Limb (tissue), 2 donors: ENCODE data around the gene ATP11B.

Experiments used
- DNase-seq, 2 donors: peaks; one replicate each; pipeline ENCODE4 v3.0.0-alpha.2; 2016; ENCODE audit errors: extremely low spot score in 2 of 2

The ATP11B gene

DNA sequence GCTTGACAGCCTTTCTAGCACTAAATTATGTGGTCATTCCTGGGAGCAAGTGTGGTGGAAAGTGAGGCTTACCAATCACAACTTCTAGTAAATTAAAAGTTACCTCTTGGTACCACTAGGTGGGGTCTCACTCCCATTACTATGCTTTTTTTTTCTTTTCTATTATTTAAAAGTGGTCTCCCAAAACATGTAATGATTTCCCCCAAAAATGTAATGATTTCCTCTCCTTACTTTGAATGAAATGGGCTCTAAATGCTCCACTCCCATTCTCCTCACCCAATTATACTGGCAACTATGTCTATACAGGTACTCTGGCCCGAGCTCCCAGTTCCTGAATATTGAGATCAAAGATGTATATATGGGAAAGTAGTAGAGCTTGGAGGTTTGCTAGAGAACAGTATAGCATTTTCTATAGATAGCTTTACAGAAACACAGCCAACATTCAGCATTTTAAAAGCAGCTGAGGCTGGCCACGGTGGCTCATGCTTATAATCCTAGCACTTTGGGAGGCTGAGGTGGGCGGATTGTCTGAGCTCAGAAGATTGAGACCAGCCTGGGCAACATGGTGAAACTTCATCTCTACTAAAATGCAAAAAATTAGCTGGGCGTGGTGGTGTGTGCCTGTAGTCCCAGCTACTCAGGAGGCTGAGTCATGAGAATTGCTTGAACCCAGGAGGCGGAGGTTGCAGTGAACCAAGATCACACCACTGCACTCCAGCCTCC is 116.2 kb downstream of the ATP11B start:
- DNase-seq: peak in 1 of 2 donors; percentile 12

DNA sequence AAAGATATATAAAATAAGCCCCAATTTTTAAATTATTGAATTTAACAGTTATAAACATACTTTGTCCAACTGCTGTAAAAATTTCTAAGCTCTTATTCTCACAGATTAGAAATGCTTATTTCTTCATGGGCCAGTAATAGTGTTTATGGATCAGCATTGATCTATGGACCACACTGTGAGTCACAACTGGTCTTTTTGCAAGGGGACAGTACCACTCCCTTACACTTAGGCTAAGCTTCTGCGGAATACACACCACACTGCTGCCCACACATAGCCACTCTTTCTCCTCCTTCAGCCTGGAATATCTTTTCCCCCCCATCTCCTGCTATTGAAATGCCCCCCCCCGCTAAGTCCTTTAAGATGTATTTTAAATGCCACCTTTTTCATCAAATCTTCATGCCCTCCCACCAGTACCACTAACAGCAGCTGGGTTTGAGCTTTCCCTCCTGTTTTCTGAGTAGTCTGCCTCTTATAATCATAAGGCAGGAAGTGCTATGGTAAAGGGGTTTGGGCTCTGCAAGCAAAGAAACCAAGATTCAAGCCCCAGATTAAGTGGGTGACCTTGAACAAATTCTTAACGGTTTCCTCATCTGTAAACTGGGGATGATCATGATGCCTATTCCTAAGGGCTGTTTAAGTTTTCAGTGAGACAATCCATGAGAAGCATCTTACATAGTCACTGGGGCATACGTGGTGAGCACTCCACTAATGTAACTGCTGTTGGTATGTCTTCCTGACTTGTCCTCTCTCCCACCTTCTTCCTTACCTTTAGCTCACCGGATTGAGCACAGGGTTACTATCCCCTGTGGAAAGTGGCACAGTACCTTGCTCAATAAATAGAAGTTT is 117.9 kb downstream of the ATP11B start:
- DNase-seq: no peak

DNA sequence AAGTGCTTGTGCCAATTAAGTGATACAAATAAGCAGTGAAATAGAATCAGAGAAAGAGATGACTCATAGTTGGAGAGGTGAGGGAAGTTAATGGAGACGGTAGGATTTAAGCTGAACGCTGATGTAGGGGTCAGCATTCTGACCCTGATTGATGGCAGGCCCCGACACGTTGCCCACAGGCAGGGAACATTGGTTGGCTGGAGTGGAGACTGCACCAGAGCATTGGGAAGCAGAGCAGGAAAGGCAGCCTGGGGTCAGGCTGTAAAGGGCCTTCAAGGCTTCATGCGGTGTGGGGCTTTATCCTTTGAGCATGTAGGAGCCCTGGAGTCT is 118.4 kb downstream of the ATP11B start:
- DNase-seq: no peak

DNA sequence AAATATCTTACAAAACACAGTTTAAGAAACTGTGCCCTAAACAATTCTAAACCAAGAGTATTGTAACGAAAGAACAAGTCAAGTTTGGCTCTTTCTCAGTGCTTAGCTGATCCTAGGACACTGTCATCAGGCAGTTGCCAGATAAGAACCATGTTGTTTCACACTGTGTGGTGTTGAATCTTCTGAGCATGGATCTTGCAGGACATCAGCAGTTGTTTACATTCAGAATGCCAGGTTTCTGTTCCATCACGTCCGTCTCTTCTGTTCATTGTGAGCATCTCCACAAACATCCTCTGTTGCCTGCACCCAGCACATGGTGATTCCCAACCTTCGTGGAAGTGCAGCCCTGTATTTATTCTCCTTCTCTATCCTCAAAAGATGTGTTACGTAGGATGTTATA is 119.2 kb downstream of the ATP11B start:
- no peak for DNase-seq

DNA sequence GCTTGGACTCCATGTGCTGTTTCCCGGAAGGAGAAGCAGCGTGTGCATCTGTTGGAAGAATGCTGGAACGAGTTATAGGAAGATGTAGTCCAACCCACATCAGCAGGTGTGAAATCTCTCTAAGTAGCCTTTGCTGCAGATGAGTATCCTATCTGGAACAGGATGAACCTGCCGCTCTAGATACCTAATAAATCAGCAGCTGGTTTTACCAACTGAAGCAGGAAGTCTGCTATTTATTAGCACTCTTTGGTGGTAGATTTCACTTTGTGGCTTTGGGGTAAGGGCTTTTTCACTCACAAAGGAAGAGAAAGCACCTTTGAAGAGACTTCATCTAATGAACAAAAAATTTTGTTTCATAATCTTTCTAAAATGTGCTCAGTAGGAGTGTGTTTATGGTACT is 120.6 kb downstream of the ATP11B start:
- no peak for DNase-seq

DNA sequence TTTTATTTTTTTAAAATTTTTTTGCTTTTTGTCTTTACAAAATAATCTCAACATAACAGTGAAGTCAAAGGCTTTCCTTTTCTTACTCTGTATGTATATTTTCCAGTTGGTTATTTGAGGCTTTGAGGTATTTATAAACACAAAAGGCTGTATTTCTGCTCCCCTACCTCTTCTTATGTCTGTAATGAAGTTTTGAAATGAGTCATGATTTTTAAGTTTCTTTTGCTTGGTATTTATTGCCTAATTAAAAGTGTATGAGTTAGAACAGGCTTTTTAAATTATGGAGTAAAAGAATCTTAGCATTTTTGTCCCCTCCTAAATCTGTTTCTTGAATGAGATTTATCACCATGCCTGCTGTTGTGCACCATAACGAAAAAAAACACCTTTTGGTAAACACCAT is 121.0 kb downstream of the ATP11B start:
- DNase-seq: no peak

DNA sequence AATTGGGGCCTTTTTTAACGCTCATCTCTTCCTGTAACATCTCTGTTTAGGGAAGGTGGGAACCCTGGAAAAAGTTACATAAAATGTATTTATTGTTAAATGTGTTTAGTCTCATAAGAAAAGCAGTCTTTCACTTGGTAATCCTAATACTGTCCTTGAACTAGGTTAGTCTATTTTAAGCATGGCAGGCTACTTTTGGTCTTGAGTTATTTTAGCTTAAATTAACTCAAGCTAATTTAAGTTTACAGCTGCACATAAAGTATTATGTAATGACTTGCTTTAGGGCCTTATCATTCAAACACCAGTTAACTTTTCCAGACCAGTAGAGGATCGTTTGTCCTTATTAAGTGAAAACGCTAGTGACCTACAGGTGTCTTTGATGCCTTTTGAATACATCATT is 123.8 kb downstream of the ATP11B start:
- DNase-seq: no peak

DNA sequence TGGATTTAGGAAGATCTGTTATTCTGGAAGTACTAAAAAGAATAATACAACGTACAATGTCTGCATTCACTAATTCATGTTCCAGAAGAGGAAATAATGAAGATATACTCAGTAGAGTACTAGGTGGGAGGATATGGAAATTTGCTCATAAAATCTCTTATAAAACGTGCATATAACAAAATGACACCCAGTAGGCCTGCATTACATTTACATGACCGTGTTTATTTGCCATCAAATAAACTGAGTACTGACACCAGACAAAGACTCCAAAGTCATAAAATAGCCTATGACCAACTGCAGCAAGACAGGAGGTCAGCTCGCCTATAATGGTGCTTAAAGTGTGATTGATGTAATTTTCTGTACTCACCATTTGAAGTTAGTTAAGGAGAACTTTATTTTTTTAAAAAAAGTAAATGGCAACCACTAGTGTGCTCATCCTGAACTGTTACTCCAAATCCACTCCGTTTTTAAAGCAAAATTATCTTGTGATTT is 126.6 kb downstream of the ATP11B start:
- DNase-seq: no peak

DNA sequence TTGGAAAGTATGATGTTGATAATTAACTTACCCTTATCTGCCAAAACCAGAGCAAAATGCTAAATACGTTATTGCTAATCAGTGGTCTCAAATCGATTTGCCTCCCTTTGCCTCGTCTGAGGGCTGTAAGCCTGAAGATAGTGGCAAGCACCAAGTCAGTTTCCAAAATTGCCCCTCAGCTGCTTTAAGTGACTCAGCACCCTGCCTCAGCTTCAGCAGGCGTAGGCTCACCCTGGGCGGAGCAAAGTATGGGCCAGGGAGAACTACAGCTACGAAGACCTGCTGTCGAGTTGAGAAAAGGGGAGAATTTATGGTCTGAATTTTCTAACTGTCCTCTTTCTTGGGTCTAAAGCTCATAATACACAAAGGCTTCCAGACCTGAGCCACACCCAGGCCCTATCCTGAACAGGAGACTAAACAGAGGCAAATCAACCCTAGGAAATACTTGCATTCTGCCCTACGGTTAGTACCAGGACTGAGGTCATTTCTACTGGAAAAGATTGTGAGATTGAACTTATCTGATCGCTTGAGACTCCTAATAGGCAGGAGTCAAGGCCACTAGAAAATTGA is 127.3 kb downstream of the ATP11B start:
- DNase-seq: no peak

DNA sequence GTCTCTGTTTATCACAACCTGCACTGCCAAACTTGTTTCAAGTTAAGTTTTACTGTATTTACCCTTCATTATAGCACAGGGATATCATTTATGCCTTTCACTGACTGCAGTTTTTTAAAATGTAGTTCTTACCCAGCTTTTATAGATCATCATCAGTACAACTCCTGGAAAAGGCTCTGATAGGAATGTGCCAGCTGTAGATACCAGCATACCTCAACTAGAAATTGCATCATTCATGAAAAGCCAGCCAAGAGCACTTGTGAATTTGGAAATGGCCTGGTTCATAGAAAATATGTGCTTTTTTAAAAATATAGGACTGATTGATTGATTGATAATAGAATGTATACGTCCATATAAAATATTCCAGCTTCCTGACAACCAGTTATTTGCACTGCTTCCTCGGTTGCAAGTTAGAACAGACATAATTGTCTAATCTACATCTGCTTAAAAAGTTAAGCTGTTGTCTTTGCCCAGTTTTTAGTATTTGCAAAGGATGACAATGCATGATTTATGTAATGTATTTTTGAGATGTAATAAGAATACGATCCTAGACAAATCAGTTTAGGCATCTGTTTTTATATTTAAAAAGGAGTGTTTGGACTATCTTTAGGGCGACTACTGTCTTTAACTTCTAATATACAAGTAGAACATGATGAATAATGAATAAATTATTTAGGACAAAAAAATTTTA is 128.5 kb downstream of the ATP11B start:
- no peak for DNase-seq

DNA sequence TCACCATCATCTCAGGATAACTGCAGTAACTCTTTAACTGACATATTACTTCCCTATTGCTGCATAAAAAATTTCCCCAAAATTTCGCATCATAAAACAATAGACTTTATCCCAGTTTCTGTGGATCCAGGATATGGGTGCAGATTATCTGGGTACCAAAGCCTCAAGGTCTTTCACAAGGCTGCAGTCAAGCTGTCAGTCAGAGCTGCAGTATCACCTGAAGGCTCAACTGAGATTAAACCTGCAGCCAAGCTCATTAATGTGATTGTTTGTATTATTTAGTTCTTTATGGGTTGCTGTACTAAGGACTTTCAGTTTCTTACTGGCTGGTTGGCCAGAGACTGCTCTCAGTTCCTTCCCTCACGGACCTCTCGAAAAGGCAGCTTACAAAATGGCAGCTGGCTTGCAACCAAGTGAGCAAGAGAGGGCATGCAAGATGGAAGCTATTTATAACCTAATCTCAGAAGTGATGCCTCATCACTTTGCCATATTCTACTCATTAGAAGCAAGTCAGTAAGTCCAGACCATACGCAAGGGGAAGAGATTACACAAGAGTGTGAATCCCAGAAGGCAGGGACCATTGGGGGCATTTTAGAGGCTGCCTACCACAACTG is 132.1 kb downstream of the ATP11B start:
- DNase-seq: no peak

DNA sequence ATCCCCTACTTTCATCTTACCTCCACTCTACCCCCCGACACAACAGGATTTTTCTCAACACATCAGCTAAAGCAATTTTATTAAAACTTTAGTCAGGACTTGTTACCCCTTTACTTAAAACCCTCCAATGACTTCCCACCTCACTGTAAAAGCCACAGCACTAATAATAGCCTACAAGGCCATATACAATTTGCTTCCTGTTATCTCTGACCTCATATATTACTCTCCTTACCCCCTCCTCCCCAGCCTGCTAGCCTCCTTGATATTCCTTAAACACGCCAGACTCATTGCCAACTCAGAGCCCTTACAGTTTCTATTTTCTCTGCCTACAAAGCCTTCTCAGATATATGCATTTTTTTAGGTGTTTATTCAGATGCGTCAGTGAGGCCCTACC is 132.6 kb downstream of the ATP11B start:
- DNase-seq: no peak

DNA sequence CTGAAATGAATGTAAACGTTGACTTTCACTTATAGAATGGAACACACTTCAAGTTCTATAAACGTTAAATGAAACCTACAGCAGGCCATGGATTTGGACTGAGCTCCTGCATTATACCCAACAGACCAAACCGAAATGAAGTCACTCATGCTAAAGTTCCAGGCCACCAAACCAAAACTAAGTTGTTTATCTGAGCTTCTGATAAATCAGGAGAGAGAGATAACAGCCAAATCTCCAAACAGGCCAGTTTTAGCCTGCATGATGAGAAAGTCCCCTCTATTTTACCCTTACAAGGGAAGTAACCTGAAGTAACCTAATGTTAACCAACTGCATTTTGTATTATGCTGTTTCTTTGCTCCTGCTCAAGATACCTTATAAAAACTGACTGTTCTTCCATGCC is 142.5 kb downstream of the ATP11B start:
- no peak for DNase-seq

DNA sequence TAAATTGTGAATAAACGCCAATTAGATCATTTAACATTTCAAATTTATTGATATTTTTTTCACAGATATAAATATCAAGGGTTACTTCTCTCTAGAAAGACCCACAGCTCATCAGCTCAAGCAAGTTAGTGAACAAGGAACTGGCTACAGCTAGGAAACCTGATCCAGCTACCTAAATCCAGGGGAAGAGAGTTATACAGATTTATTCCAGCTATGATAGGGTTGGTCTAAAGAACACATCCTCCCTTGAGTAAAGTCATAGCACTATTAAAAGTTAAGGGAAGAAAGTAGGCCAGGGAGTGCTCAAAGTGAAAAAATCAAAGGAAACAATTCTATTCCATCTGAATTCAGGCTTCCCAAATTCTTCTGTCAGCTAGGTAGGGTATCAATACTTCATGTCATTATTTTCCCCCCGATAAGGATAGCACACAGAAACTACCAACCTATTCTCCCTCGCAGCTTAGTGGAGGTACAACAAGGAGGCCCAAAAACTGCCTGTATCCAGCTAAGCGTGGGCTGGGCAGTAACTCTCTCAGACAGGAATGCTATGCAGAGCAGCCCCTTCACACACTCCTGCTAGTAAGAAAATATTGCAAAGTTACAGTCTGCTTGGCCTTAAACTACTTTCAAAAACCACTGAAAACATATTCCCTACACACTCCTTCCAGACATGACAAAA is 143.1 kb downstream of the ATP11B start:
- DNase-seq: no peak

DNA sequence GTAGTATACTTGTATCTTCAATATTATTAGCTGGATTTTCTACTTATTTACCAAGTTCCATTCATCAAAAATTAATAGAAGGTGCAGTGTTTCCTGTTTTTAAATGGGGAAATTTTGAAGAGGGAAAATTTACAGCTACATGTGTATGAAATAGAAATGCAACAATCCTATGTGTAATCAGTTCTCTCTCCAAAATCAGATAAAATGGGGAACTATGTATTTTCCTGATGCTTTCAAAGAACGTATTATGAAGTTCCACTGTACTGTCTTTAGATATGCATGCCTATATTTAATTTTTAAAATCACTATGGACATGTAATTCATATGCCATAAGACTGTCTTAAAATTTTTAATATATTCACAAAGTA is 143.6 kb downstream of the ATP11B start:
- no peak for DNase-seq

DNA sequence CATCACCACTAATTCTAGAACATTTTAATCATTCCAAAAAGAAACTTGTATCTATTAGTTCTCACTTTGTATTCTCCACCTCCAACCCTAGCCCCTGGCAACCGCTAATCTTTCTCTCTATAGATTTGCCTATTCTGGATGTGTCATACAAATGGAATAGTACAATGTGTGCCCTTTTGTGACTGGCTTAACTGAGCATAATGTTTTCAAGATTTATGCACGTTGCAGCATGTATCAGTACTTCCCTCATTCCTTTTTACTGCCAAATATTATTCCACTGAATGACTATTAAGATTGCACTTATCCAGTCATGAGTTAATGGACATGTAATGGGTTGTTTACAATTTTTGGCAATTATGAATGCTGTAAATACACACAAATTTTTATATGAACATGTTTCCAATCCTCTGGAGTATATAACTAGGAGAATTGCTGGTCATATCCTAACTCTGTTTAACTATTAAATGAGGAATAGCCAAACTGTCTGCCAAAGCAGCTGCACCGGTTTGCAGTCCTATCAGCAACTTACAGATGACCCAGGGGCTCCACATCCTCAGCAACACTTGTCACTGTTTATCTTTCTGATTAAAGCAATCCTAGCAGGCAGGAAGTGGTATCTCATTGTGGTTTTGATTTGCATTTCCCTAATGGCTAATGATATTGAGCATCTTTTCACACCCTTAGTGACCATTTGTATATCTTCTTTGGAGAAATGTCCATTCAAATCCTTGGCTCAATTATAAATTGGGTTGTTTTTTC is 144.2 kb downstream of the ATP11B start:
- no peak for DNase-seq

DNA sequence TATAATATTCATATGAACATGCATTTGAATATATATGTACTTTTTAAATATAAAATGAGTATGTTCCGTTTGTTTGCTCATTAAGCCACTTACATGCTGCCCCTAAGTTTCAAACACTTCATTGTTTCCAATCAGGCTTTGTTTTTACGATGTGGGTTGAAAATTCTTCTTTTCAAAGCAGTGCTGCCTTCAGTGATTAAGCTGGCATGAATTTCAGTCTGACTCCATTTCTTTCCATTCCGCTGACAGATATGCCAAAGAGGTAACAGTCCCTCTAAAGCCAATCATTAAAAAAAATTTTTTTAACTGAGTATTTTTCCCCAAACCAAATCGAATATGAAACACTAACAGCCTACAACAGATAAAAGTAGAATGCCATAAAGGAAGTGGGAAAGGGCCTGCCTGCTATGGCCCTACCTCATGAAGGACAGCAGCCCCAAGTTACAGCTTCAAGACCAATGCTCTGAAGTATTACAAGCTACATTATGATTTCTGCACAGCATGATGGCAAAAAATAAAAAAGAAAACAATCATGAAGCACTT is 147.0 kb downstream of the ATP11B start:
- DNase-seq: no peak

DNA sequence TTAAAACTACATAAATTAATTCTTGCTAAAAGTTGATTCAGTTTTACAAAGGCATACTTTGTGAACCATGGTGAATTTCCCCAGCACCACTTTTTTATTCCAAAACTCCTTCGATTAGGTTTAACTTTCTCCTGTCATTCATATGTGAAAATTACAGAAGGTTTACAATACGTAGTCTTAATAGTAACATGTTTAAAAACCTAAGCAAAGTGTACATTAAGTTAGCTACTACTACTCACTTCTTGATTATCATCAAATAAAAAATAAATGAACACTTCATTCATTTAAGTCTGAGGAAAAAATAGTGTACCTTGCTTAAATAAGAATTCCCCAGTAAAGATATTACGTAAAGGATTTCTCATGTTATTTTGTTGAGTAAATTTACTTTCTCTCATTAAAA is 148.4 kb downstream of the ATP11B start:
- DNase-seq: no peak

DNA sequence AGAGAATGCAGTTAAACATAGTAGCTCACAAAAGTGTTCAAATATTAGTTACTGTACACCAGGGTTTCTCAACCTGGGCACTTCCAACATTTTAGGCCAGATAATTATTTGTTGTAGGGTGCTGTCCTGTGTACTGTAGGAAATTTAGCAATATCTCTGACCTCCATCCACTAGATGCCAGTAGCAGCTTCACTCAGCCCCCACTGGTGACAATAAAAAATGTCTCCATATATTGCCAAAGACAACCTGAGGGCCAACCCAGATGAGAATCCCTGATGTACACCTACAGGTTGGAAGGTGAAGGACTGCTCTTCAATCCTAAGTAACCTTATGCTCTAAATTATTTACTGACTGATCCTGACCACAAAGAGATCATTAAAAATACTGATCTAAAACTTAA is 154.6 kb downstream of the ATP11B start:
- no peak for DNase-seq

DNA sequence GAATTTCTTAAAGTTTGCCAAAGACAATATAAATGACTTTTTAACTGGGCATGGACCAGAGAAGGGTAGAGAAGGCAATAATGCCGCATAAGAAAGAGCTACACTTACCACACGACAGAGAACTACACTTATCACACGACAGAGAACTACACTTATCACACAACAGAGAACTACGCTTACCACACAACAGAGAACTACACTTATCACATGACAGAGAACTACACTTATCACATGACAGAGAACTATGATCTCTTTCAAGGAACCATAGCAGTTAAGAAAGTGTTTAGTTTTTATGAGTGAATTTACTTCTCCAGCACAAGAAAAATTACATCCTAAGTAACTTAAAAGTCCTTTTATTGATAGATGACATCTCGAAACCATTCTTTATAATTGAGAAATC is 155.0 kb downstream of the ATP11B start:
- DNase-seq: no peak
